SU-DHL-6 (cell line): Measurements from ENCODE around the gene CYBC1.

ENCODE experiments used
- H2AFZ ChIP-seq: fragments of 200-600 bp; sonication (generic); 2 replicates; pipeline ENCODE4 v1.6.1; 2014; ENCODE audit warnings: low read depth, mild to moderate bottlenecking, moderate library complexity, mixed read lengths, antibody characterized with exemption, low read length; ENCODE audit not compliant: severe bottlenecking
- H3F3A ChIP-seq: fragments of 200-600 bp; shearing (Covaris generic); 2 replicates; pipeline ENCODE4 v1.6.0; 2016; ENCODE audit warnings: antibody characterized with exemption, mild to moderate bottlenecking; ENCODE audit not compliant: insufficient read depth
- H3K27ac ChIP-seq: fragments of 200-600 bp; sonication (generic); 2 replicates; pipeline ENCODE4 v1.5.1; 2016; ENCODE audit warnings: low read depth, mild to moderate bottlenecking, low read length, moderate library complexity, mixed read lengths
- H3K27me3 ChIP-seq: fragments of 200-600 bp; sonication (generic), shearing (Covaris generic); 2 replicates; pipeline ENCODE4 v1.6.0; 2014; ENCODE audit warnings: mild to moderate bottlenecking, low read length
- H3K36me3 ChIP-seq: fragments of 200-600 bp; sonication (generic); 2 replicates; pipeline ENCODE4 v1.6.1; 2014; ENCODE audit warnings: mild to moderate bottlenecking, low read length, mixed read lengths
- H3K4me2 ChIP-seq: fragments of 300-600, 200-600 bp; shearing (Covaris generic), sonication (generic); 2 replicates; pipeline ENCODE4 v1.6.0; 2014; ENCODE audit warnings: low read length, low read depth, mild to moderate bottlenecking; ENCODE audit not compliant: poor library complexity, severe bottlenecking
- H3K4me3 ChIP-seq: fragments of 200-600 bp; sonication (generic); 2 replicates; pipeline ENCODE4 v1.5.1; 2014; ENCODE audit warnings: antibody characterized with exemption, low read length, mild to moderate bottlenecking, mixed read lengths; ENCODE audit not compliant: insufficient read depth, poor library complexity, severe bottlenecking
- H3K79me2 ChIP-seq: fragments of 200-600 bp; sonication (generic); 2 replicates; pipeline ENCODE4 v1.6.1; 2014; ENCODE audit warnings: mild to moderate bottlenecking, low read length, moderate library complexity; ENCODE audit not compliant: insufficient read depth
- H3K9ac ChIP-seq: fragments of 200-600 bp; sonication (generic); 2 replicates; pipeline ENCODE4 v1.7.0; 2014; ENCODE audit warnings: mild to moderate bottlenecking, low read length
- H3K9me2 ChIP-seq: fragments of 200-600 bp; sonication (generic); replicated peaks from 2 replicates; pipeline ENCODE4 v1.6.1; 2014; ENCODE audit warnings: low read length; ENCODE audit not compliant: insufficient read depth
- H3K9me3 ChIP-seq: fragments of 200-600 bp; sonication (generic); 2 replicates; pipeline ENCODE4 v1.6.1; 2014; ENCODE audit warnings: low read length, mixed read lengths; ENCODE audit not compliant: insufficient read depth
- H4K20me1 ChIP-seq: fragments of 200-600 bp; sonication (generic); 2 replicates; pipeline ENCODE4 v1.6.1; 2014; ENCODE audit warnings: low read depth, mild to moderate bottlenecking, antibody characterized with exemption, low read length, moderate library complexity, mixed read lengths
- EZH2phosphoT487 ChIP-seq: fragments of 200-600 bp; sonication (generic), shearing (Covaris generic); conservative IDR thresholded peaks from 2 replicates; pipeline ENCODE4 v1.6.1; 2018; ENCODE audit warnings: mild to moderate bottlenecking, antibody characterized with exemption, low read length, moderate library complexity, mixed read lengths
- TF ChIP-seq, protein P1 (sequence below): fragments of 200-600 bp; sonication (generic); IDR thresholded peaks from one replicate; pipeline ENCODE4 v1.5.1; 2017; ENCODE audit warnings: antibody characterized with exemption, mild to moderate bottlenecking, low read length, moderate library complexity; ENCODE audit not compliant: insufficient read depth, poor library complexity, severe bottlenecking

CYBC1 gene

DNA sequence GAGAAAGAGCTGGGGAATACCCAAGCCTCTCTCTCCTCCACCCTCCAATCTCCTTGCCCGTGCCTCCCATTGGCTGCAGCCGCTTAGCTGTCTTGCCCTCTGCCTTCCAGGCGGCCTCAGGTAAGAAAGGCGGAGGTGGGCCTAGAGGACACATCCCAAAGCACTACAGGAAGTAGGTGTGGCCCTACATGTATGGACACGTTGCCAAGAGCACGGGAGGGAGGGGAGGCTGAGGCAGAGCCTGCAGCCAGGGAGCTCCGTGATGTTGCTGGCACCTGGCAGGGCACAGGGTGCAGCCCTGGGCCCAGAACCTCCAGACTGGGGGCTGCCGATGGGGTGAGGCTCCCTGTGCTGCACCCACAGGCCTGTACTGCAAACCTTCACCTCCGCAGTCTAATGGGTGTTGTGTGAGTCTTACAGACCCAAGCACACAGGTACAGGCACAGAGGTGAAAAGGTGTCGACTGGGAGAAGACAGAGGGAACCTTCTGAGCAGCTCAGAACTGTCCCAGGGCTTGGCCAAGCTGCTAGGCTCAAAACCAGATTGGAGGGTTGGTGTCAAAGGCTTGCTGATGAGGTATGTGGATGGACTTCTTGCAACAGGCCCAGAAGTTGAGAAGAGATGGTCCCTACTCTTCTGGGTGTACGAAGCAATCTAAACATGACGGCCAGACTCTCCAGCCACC, 45.4 kb upstream of the CYBC1 start:
- Histone ChIP-seq H4K20me1 (no peaks in the 10 kb centered on the region), H3K4me2 (peak overlapping the region; percentile 85), H3K27me3 (no peaks in the 10 kb centered on the region), H3F3A (peaks cover 19% of the 10 kb centered on the region; the same call in 1 of the 2 replicates), H2AFZ (no peak overlapping the region), H3K9ac (no peak overlapping the region), H3K27ac (no peak overlapping the region), H3K9me3 (no peaks in the 10 kb centered on the region), H3K79me2 (no peaks in the 10 kb centered on the region), H3K36me3 (no peaks in the 10 kb centered on the region), H3K9me2 (no peaks in the 10 kb centered on the region), H3K4me3 (no peak overlapping the region)
- TF ChIP-seq, protein P1, sequence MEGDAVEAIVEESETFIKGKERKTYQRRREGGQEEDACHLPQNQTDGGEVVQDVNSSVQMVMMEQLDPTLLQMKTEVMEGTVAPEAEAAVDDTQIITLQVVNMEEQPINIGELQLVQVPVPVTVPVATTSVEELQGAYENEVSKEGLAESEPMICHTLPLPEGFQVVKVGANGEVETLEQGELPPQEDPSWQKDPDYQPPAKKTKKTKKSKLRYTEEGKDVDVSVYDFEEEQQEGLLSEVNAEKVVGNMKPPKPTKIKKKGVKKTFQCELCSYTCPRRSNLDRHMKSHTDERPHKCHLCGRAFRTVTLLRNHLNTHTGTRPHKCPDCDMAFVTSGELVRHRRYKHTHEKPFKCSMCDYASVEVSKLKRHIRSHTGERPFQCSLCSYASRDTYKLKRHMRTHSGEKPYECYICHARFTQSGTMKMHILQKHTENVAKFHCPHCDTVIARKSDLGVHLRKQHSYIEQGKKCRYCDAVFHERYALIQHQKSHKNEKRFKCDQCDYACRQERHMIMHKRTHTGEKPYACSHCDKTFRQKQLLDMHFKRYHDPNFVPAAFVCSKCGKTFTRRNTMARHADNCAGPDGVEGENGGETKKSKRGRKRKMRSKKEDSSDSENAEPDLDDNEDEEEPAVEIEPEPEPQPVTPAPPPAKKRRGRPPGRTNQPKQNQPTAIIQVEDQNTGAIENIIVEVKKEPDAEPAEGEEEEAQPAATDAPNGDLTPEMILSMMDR = no peak
- no peak for TF ChIP-seq EZH2phosphoT487

DNA sequence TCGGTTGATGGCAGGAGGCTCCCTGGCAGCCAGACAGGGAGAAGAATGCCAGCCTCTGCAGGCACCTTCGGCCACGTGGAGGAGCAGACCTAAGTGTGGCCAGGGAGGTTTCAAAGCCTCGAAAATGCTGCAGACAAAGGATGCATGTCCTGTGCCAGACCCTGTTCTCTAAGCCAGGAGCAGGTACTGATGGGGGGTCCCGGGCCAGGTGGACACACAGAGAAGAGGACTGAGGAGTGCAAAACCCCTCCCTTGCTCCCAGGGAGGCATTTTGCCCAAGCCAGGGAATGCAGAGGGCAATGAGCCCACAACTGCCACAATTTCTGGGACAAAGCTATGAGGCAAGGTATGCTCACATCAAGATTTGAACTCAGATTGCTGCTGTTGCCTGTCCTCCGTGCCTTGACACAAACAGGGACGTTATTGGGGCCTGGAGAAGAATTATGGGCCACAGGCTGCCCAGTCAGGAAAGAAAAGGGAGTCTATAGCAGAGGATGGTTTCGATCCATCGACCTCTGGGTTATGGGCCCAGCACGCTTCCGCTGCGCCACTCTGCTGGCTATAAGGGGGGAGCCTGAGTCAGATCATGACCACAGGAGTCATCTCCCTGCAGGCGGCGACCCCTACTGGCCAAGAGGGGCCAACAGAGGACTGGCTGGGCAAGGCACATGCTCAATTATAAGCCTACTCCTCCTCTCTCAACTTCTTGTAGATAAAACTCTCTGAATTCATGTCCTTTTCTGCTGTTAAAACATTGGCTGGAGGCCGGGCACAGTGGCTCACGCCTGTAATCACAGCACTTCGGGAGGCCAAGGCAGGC, 43.9 kb upstream of the CYBC1 start:
- no peaks in the 10 kb centered on the region for H3K36me3 ChIP-seq
- H3F3A ChIP-seq = peaks cover 19% of the 10 kb centered on the region; the same call in 1 of the 2 replicates
- no peak overlapping the region for H2AFZ ChIP-seq
- H4K20me1 ChIP-seq = no peaks in the 10 kb centered on the region
- no peak overlapping the region for H3K4me3 ChIP-seq
- H3K4me2 ChIP-seq = no peak overlapping the region
- no peaks in the 10 kb centered on the region for H3K27me3 ChIP-seq
- H3K79me2 ChIP-seq = no peaks in the 10 kb centered on the region
- no peaks in the 10 kb centered on the region for H3K9me3 ChIP-seq
- no peak overlapping the region for H3K27ac ChIP-seq
- H3K9me2 ChIP-seq = no peaks in the 10 kb centered on the region
- TF ChIP-seq EZH2phosphoT487 = no peak
- TF ChIP-seq, protein P1 = peak; percentile 58
- no peak overlapping the region for H3K9ac ChIP-seq

DNA sequence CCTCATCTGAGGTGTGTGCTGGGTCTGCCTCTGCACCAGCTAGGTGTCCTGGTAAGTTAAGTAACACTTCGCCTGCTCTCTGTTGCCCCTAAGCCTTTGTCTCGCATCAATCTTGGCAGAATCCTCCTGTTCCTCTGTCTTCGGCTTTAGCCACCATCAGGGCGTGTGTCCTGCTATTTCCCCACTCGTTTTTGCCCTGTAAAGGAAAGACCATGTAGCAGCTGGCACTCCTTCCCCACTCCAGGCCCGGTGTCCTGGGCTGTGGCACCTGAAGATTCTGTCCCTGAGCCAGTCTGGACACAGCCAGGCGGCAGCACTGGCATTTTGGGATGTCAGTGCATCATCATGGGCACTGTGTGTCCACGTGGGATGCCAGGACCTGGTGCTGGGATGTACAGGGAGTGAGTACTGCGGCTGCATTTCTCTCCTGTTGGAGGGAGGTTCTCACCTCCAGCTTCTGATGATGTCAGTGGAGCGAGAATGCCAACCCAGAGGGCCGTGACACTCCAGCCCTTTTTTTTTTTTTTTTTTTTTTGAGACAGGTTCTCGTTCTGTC, 42.8 kb upstream of the CYBC1 start:
- no peaks in the 10 kb centered on the region for H3K9me3 ChIP-seq
- no peak overlapping the region for H2AFZ ChIP-seq
- no peaks in the 10 kb centered on the region for H3K27me3 ChIP-seq
- H3K4me2 ChIP-seq = no peak overlapping the region
- no peak overlapping the region for H3K4me3 ChIP-seq
- TF ChIP-seq EZH2phosphoT487 = no peak
- TF ChIP-seq, protein P1 = no peak
- no peaks in the 10 kb centered on the region for H3K9me2 ChIP-seq
- no peak overlapping the region for H3K9ac ChIP-seq
- H3F3A ChIP-seq = peaks cover 19% of the 10 kb centered on the region; the same call in 1 of the 2 replicates
- H3K27ac ChIP-seq = no peak overlapping the region
- H3K36me3 ChIP-seq = no peaks in the 10 kb centered on the region
- no peaks in the 10 kb centered on the region for H4K20me1 ChIP-seq
- H3K79me2 ChIP-seq = no peaks in the 10 kb centered on the region
